Right atrium auricular region (tissue), 2 donors: ENCODE data around the gene GATAD2B. TPM values are rescaled to one million over a fixed set of nuclear protein-coding genes. Genes with fewer than 3 reads are reported as not detected.

Experiments
- DNase-seq: peaks from one replicate; pipeline ENCODE4 v3.0.0-alpha.2; 2019; ENCODE audit warnings: low spot score
- H3K27ac ChIP-seq, 2 donors: fragments of 200-600 bp; sonication (generic); 1 replicate in 1 of 2; 2 replicates in 1 of 2; pipeline ENCODE4 v1.5.1; 2016 to 2019
- H3K27me3 ChIP-seq, 2 donors: fragments of 200-600 bp; sonication (generic); one replicate each; pipeline versions ENCODE4 v1.5.1 to v1.6.0; 2017 to 2019
- H3K36me3 ChIP-seq: fragments of 200-600 bp; sonication (generic); one replicate; pipeline ENCODE4 v1.5.1; 2016
- H3K4me1 ChIP-seq, 2 donors: fragments of 200-600 bp; sonication (generic); one replicate each; pipeline versions ENCODE4 v1.5.1 to v1.6.0; 2017 to 2019
- H3K4me3 ChIP-seq, 2 donors: fragments of 200-600 bp; sonication (generic); 1 replicate in 1 of 2; 2 replicates in 1 of 2; pipeline ENCODE4 v1.5.1; 2017 to 2019; ENCODE audit warnings: mild to moderate bottlenecking in 1 of 2, moderate library complexity in 1 of 2
- H3K9me3 ChIP-seq, 2 donors: fragments of 200-600 bp; sonication (generic); one replicate each; pipeline ENCODE4 v1.5.1; 2019
- CTCF ChIP-seq, 2 donors: fragments of 200-600 bp; sonication (generic); IDR thresholded peaks; one replicate each; pipeline ENCODE4 v1.5.1; 2019; ENCODE audit warnings: antibody characterized with exemption in 2 of 2
- total RNA-seq, 2 donors: library from RNA; depleted of rRNA; stranded (reverse); fragments of >200 nt; gene quantifications; one replicate each; pipeline ENCODE4 v1.1.0, GENCODE V29; 2016

GATAD2B gene
- total RNA-seq, 2 donors from 2014 or later, result 18.7 to 32.7 TPM

GRCh38 chr1:153804112-153804511, 118.7 kb downstream of the GATAD2B start:
- Histone ChIP-seq H3K36me3 (peaks cover 20% of the 10 kb centered on the region), H3K27me3 (no peaks in the 10 kb centered on the region), H3K9me3 (no peaks in the 10 kb centered on the region), H3K4me3 (no peak overlapping the region), H3K4me1 (peaks cover 0 to 30% of the 10 kb centered on the region in 2 donors), H3K27ac (peak overlapping the region; percentile 72 to 80)
- no peak for DNase-seq
- no peak for TF ChIP-seq CTCF (IDR thresholded peaks at IDR 0.05)

- Histone ChIP-seq H3K4me1 (peaks cover 0 to 30% of the 10 kb centered on the region in 2 donors), H3K9me3 (no peaks in the 10 kb centered on the region), H3K4me3 (no peak overlapping the region), H3K27ac (peak overlapping the region; percentile 72 to 80), H3K36me3 (peaks cover 15% of the 10 kb centered on the region), H3K27me3 (no peaks in the 10 kb centered on the region)
- no peak for DNase-seq
- TF ChIP-seq CTCF (IDR thresholded peaks at IDR 0.05), result no peak
Measured at GRCh38 chr1:153803470-153804056, 119.2 kb downstream of the GATAD2B start.

- DNase-seq, result no peak
- no peak overlapping the region for H3K4me3 ChIP-seq
- no peak for TF ChIP-seq CTCF (IDR thresholded peaks at IDR 0.05)
- H3K36me3 ChIP-seq, result peaks cover under 1% of the 10 kb centered on the region
- peaks cover 0 to 30% of the 10 kb centered on the region in 2 donors for H3K4me1 ChIP-seq
- no peaks in the 10 kb centered on the region for H3K27me3 ChIP-seq
- no peaks in the 10 kb centered on the region for H3K9me3 ChIP-seq
- no peak overlapping the region for H3K27ac ChIP-seq
Measured at GRCh38 chr1:153801786-153802697, 120.7 kb downstream of the GATAD2B start.

GRCh38 chr1:153801028-153801625, 121.6 kb downstream of the GATAD2B start:
- Histone ChIP-seq H3K27ac (no peak overlapping the region), H3K9me3 (no peaks in the 10 kb centered on the region), H3K4me3 (no peak overlapping the region), H3K27me3 (no peaks in the 10 kb centered on the region), H3K4me1 (peaks cover 0 to 29% of the 10 kb centered on the region in 2 donors), H3K36me3 (no peaks in the 10 kb centered on the region)
- TF ChIP-seq CTCF (IDR thresholded peaks at IDR 0.05), result no peak
- DNase-seq, result no peak

- Histone ChIP-seq H3K27me3 (no peaks in the 10 kb centered on the region), H3K9me3 (no peaks in the 10 kb centered on the region), H3K27ac (no peak overlapping the region), H3K36me3 (no peaks in the 10 kb centered on the region), H3K4me1 (peaks cover 0 to 23% of the 10 kb centered on the region in 2 donors), H3K4me3 (no peak overlapping the region)
- no peak for DNase-seq
- no peak for TF ChIP-seq CTCF (IDR thresholded peaks at IDR 0.05)
Measured at GRCh38 chr1:153800516-153800915, 122.3 kb downstream of the GATAD2B start.
